Hindlimb muscle (tissue), 1 donor: ENCODE measurements around the gene VPS13C. TPM values are rescaled to one million over a fixed set of nuclear protein-coding genes. Genes with fewer than 3 reads are reported as not detected.

Experiments
- DNase-seq: peaks from one replicate; pipeline ENCODE4 v3.0.0-alpha.2; 2013
- polyA plus RNA-seq: library from polyadenylated mRNA; unstranded; fragments of 120-200 nt; gene quantifications from one replicate; pipeline ENCODE4 v1.2.1, GENCODE V29; 2013; ENCODE audit not compliant: insufficient read length

The VPS13C gene
- polyA plus RNA-seq, 1 donor, result 28.7 TPM

- DNase-seq, result no peak
Measured at GRCh38 chr15:61851955-61852354, 208.3 kb downstream of the VPS13C start.

DNA sequence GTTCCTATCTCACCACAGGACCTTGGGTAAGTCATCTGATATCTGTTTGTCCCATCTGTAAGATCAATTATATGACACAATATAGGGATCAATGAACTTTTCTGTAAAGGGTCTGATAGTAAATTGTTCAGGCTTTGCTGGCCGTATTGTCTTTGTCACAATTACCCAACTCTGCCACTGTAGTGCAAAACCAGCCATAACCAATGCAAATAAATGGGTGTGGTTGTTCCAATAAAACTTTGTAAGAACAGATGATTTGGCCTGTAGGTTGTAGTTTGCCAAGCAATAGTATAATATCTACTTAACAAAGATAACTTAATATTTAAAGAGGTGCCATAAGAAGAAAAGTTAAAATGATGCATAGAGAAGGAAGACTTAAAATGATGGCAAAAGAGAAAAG is 210.8 kb downstream of the VPS13C start:
- no peak for DNase-seq

DNA sequence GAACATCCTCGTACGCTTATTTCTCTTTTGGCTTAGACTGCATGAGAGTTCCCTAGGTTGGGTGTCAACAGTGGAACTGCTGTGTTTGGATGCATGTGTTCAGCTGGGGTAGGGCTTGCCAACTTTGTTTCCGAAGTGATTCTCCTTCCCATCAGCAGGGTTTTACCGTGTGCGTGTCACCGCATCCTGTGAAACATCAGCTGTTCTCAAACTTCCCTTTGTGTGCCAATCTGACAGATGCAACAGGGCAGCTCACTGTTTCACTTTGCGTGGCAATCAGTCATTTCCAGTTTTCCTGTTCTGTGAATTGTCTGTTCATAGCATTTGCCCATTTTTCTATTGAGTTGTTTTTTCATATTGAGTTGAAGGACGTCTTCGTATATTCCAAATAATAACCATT is 218.8 kb downstream of the VPS13C start:
- no peak for DNase-seq

DNA sequence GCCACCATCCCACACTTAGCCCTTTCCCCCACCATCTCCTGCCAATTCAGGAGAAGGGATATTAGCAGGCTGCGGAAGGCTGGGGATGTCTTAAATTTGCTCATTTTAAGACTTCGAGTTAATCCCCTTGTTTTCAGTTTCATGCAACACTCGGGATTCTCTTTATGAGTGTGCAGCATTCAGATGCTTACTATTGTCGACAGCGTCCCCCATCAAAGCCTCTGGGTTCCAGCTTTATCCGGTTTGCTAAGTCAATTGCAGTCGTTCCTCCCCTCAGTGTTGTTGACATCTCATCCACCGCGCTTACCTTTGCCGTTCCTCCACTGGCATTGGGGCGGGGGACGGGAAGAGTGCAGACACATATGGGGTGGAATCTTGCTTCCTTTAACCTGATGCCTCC is 220.2 kb downstream of the VPS13C start:
- no peak for DNase-seq

DNA sequence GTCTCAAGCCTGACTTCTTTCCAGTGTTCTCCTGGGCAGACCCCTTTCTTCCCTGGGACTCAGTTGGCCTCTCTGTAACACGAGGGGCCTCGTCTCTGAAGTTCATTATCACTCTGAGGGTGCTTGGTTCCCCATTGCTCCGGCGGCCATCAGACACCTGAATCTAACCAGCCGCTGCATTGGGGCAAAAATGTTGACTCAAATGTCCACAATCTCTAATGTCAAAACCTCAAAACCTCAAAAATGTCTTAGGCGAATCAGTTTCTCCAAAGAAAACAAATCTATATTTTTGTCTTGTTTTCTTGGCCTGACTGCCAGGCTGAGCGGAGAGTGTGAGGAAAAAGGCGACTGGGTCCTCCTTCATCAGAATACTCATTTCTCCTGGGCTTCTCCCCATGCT is 220.7 kb downstream of the VPS13C start:
- DNase-seq, result no peak

DNA sequence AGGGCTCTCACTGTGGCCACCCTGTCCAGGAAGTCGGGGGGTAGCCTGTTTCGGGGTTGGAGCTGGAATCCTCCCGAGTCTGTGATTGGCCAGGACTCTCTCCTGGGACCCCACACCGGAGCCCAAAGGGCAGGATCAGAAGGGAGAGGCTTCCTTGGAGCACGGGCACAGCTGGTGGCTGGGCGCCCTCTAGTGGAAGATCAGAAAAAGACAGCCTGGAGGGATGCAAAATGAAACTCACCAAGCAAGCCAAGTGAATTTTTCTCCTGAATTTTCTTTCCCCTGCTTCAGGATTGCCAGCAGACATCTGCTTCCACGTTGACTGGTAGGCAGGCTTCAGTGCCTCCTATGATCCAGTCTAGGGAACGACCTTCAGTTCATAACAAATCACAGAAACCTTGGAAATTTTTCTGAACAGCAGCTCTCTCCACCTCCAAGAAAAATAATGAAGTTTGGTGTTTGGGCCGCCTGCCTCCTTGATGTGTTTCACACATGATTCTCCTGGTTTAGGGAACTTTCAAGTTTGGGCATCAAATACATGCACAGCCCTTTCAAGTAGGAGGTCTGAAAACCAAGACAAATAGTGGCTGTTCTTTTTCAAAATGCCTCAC is 224.6 kb downstream of the VPS13C start:
- peak; percentile 69 for DNase-seq

DNA sequence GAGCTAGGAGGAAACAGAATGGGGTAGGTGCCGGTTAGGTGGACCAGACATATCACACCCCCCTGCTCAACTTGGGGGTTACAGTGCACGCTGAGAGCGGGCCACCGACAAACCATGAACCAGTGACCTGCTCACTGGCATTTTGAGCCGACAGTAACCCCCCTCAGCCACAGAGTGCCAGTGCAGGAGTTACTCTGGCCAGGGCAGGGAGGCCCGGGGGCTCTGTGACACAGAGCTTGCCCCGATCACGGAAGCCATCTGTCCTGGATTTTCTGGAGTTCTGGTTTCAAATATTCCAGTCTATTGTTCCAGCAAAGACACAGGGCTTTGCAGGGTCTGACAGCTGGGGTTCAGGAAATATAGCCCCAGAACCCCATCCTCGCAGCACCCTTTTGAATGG is 225.2 kb downstream of the VPS13C start:
- no peak for DNase-seq

- DNase-seq, result peak; percentile 84
Measured at GRCh38 chr15:61834076-61834697, 226.1 kb downstream of the VPS13C start.

- DNase-seq, result no peak
Measured at GRCh38 chr15:61832223-61832622, 228.0 kb downstream of the VPS13C start.

- no peak for DNase-seq
Measured at GRCh38 chr15:61831505-61831921, 228.7 kb downstream of the VPS13C start.

DNA sequence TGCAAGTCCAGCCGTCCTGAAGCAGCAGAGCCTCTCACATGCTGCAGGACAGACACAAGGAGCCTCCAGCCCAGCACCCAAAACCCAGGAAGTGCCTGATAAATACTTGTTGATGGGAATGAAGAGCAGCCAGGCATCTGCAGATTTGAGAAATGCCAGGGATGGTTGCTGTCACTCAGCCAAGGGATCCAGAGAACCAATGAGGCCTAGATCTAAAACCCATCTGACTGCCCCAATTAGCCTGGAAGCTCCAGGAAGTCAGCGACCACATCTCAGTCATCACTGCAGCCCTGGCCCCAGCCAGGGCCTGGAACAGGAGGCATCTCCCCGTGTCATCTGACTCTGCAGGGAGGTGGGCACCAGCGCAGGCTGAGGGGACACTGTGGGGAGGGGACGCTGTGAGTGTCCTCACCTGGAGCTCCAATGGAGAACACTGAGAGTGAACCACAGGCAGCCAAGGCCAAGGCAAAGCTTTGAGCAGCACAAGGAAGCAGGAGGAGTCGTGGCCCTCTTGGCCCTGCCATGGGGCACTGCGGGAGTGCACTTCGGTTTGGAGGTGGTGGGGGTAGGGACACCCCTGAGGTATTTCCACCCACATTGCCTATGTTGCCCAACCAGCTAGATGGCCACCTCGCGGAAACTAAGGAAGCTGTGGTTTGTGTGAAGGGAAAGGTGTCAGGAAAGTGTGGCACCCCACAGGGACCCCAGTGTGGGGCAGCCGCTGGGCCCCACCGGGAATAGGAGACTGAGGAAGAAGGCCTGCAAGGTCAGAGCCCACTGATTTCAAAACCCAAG is 229.5 kb downstream of the VPS13C start:
- DNase-seq, result no peak

- no peak for DNase-seq
Measured at GRCh38 chr15:61829514-61829889, 230.7 kb downstream of the VPS13C start.

DNA sequence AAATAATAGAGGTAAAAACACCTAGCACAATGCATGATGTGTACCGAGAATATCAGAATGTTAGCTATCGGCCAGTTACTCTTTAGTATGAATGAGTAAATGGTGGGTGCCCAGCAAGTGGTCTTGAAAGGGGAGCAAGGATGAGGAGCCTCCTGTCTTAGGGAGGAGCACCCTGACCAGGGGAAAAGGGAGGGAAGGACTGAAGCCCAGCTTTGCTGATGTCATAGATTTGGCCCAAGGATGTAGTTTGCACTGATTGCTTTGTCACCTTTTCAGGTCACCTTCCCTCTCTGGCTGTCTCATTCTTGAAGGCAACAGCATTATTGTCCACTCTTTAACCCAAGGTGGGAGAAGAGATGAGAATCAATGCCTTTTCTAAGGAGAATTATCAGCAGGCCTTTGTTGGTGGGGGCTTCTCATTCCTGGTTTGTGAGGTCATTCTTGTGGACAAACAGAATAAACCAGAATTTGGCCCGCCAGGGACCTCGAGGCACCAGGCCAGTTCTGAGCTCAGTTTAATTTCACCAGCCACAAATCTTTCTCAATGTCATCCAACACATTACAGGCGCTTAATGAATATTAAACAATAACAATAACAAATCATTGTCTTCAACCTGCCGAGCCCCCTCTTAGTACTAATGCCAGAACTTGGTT is 231.3 kb downstream of the VPS13C start:
- DNase-seq, result no peak

GRCh38 chr15:61828008-61828407 is 232.2 kb downstream of the VPS13C start:
- no peak for DNase-seq

DNA sequence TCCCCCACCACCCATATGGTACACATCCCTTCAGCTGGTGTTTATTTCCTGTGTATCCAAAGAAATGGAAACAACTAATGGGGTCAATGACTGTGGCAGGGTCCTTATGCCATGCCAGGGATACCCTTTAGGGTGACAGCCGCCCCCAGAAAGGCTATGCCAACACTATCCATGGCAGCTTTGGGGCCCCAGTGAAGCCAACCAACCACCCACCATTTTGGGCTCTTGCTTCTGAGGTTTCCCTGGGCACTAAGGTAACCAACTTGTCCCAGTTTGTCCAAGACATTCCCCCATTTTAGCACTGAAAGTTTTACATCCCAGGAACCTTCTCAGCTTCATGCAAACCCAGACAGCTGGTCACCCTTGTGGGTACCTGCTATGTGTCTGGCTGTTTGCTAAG is 233.1 kb downstream of the VPS13C start:
- DNase-seq, result no peak

DNA sequence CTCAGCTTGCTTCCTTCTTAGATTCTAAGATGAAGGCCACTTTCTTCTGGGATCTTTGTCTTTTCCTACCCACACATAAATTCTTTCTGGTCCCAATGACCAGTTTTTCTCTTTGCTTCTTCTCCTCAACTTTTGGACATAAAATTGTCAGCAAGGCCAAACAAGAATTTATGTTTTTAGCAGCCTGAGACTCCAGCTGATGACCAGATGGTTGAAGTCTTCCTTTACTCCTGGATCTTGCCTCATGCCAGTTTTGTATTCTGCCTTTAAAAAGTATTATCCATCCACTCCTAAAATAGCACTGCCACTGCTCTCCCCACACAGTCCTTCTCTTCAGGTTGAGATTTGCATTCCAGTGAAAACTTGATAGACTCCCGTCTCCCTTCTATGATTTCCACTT is 236.0 kb downstream of the VPS13C start:
- DNase-seq, result no peak

DNA sequence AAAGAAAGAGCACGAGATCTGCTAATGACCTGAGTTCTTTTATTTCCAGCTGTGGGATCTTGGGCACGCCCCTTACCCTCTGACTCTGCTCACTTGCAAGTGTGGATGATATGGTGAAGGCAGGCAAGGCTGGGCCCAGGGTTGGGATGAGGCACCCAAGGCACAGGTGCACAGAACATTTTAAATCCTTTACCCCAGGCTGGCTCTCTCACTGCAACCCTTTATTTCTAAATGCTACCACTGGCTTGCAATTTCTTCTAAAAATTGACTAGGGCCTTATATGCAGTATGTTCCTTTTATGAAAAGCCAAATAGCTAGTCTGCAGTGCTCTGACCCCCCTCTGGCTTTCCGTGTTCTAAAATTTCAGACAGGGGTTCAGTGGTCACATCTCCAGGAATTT is 237.7 kb downstream of the VPS13C start:
- DNase-seq, result no peak

GRCh38 chr15:61820951-61821350 is 239.3 kb downstream of the VPS13C start:
- DNase-seq, result no peak

GRCh38 chr15:61820212-61820611 is 240.0 kb downstream of the VPS13C start:
- no peak for DNase-seq

GRCh38 chr15:61819386-61819785 is 240.9 kb downstream of the VPS13C start:
- DNase-seq, result no peak

DNA sequence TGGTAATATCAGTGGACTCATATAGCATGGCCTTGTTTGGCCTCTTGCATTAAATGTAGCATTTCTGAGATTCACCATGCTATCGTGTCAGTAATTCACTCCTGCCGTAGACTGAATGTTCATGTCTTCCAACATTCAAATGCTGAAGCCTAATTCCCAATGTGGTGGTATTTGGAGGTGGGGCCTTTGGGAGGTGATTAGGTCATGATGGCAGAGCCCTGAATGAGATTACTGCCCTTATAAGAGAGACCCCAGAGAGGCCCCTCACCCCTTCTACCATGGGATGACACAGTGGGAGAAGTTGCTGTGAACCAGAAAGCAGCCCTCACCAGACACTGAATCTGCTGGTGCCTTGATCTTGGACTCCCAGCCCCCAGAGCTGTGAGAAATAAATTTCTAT is 241.4 kb downstream of the VPS13C start:
- no peak for DNase-seq

DNA sequence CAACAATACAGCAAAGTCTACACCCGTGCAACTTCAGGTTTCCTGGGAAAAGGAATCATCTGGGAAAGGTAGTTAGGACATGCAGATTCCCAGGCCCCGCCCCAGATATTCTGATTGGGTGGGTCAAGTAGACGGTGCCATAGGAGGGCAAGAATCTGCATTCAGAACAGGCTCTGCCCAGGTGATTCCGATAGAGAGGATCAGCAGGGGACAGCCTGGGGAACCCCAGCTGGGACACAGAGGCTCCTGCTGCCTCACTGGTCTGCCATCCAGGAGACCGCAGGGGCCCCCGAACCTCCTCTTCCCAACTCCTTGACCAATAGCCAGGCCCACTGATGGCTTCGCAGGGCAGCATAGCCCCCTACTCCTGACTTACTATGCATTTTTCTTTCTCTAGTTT is 243.4 kb downstream of the VPS13C start:
- DNase-seq, result no peak

DNA sequence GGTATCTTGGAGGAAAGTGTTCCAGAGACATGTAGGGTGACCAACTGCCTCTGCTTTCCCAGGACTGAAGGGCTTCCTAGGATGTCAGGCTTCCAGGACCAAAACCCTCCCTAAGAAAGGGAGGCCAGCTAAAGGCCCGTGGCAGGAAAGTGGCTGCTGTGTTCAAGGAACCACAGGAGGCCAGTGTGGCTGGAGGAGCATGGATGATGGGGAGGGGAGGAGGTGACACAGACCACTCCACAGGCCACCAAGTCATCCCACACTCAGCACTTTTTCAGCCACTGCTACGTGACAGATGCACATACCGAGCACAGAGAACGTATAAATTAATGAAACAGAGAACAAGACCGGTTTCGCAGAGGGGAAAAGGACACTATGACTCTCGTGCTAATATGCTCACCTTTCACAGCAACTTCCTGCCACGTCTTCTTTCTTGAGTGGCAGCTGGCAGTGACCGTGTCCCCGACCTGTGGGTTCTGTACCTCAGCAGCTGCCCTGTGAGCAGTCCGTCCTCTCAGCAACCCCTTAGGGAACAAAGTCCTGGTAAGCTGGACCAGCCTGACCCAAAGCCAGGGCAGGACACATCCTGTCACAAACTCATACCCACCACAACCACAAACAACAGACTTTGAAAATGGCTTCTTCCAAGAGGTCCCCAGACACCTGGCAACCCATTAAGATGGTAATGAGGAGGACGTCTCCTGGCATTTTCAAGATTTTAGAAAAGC is 244.7 kb downstream of the VPS13C start:
- no peak for DNase-seq
